H1 (cell line): ENCODE results near the gene LPO.

Experiments used
- GABPA ChIP-seq: IDR thresholded peaks from 2 replicates; pipeline ENCODE4 v1.6.1; 2011; ENCODE audit warnings: mild to moderate bottlenecking, low read length, moderate library complexity, borderline replicate concordance; ENCODE audit not compliant: insufficient read depth
- POLR2A ChIP-seq, 2 experiments: IDR thresholded peaks; 1 replicate in 1 of 2; 2 replicates in 1 of 2; pipeline ENCODE4 v1.6.1; 2011; ENCODE audit warnings: low read depth in 2 of 2, low read length in 2 of 2, mild to moderate bottlenecking in 2 of 2; ENCODE audit errors: control extremely low read depth in 1 of 2
- SIN3A ChIP-seq, 2 experiments: IDR thresholded peaks in 1 of 2; conservative IDR thresholded peaks in 1 of 2; 2 replicates each; pipeline ENCODE4 v1.6.1; 2011 to 2012; ENCODE audit warnings: low read length in 2 of 2, improper control_type of control experiment in 1 of 2, low read depth in 1 of 2, mild to moderate bottlenecking in 1 of 2
- TF ChIP-seq, protein P1 (sequence below), 3 experiments: IDR thresholded peaks; 1 replicate in 2 of 3; 2 replicates in 1 of 3; pipeline versions ENCODE4 v1.5.1 to v1.6.1; 2011; ENCODE audit warnings: low read length in 3 of 3, mild to moderate bottlenecking in 3 of 3, inconsistent platforms in 2 of 3, low read depth in 1 of 3, moderate library complexity in 1 of 3; ENCODE audit not compliant: insufficient read depth in 1 of 3; ENCODE audit errors: control extremely low read depth in 1 of 3

DNA sequence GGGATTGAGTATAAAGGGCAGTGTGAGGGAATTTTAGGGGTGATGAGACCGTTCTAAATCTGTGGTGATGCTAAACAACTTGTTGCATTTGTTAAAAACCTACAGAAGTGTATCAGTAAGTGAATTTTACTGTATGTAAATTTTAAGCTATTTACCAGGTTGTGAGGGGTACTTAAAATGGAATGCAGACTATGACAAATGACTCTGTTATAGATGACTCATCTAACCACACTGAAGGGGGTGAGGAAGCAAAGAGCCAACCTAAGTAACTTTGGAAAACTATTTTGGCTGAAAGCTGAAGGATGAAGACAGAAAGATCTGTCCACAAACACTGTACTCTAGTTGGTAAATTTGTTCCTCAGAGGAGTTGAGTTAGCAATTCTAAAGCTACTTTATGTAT lies 14.1 kb upstream of the LPO start:
- TF ChIP-seq, protein P1, sequence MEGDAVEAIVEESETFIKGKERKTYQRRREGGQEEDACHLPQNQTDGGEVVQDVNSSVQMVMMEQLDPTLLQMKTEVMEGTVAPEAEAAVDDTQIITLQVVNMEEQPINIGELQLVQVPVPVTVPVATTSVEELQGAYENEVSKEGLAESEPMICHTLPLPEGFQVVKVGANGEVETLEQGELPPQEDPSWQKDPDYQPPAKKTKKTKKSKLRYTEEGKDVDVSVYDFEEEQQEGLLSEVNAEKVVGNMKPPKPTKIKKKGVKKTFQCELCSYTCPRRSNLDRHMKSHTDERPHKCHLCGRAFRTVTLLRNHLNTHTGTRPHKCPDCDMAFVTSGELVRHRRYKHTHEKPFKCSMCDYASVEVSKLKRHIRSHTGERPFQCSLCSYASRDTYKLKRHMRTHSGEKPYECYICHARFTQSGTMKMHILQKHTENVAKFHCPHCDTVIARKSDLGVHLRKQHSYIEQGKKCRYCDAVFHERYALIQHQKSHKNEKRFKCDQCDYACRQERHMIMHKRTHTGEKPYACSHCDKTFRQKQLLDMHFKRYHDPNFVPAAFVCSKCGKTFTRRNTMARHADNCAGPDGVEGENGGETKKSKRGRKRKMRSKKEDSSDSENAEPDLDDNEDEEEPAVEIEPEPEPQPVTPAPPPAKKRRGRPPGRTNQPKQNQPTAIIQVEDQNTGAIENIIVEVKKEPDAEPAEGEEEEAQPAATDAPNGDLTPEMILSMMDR (IDR thresholded peaks at IDR 0.05; ENCODE audit: control extremely low read depth in 1 of 3, insufficient read depth in 1 of 3, low read depth in 1 of 3, low read length in 3 of 3): no peak
- no peak for TF ChIP-seq SIN3A (conservative IDR thresholded peaks at IDR 0.05 in 1 of 2, IDR thresholded peaks at IDR 0.05 in 1 of 2; ENCODE audit: low read depth in 1 of 2, low read length in 2 of 2)
- no peak for TF ChIP-seq POLR2A (IDR thresholded peaks at IDR 0.05; ENCODE audit: control extremely low read depth in 1 of 2, low read depth in 2 of 2, low read length in 2 of 2)
- TF ChIP-seq GABPA: no peak
